WTC11 (cell line): ENCODE data around the gene SVIL.

ENCODE experiments used
- CREB1 ChIP-seq: sonication (generic); formaldehyde crosslinking; IDR thresholded peaks from 2 replicates; pipeline ENCODE4 v1.8.0; 2023; ENCODE audit warnings: mild to moderate bottlenecking, missing genetic modification reagents
- CTCF ChIP-seq: fragments of 200-600 bp; IDR thresholded peaks from 2 replicates; pipeline ENCODE4 v1.8.0; 2022; ENCODE audit warnings: antibody characterized with exemption
- ETV6 ChIP-seq: sonication (generic); formaldehyde crosslinking; IDR thresholded peaks from 2 replicates; pipeline ENCODE4 v1.8.1; 2022; ENCODE audit warnings: mild to moderate bottlenecking, missing genetic modification reagents
- SP1 ChIP-seq: sonication (generic); formaldehyde crosslinking; conservative IDR thresholded peaks from 2 replicates; pipeline ENCODE4 v1.8.1; 2022; ENCODE audit warnings: missing genetic modification reagents
- TF ChIP-seq, protein P1 (sequence below): sonication (generic); formaldehyde crosslinking; IDR thresholded peaks from 2 replicates; pipeline ENCODE4 v1.8.1; 2022; ENCODE audit warnings: missing genetic modification reagents, borderline replicate concordance
- TF ChIP-seq, protein P2 (sequence below): sonication (generic); formaldehyde crosslinking; IDR thresholded peaks from 2 replicates; pipeline ENCODE4 v1.8.1; 2023; ENCODE audit warnings: mild to moderate bottlenecking, missing genetic modification reagents, moderate library complexity
- TF ChIP-seq, protein P3 (sequence below): fragments of 250-450 bp; sonication (Bioruptor Pico); conservative IDR thresholded peaks from 2 replicates; pipeline ENCODE4 v1.9.0; 2021; ENCODE audit warnings: mild to moderate bottlenecking

DNA sequence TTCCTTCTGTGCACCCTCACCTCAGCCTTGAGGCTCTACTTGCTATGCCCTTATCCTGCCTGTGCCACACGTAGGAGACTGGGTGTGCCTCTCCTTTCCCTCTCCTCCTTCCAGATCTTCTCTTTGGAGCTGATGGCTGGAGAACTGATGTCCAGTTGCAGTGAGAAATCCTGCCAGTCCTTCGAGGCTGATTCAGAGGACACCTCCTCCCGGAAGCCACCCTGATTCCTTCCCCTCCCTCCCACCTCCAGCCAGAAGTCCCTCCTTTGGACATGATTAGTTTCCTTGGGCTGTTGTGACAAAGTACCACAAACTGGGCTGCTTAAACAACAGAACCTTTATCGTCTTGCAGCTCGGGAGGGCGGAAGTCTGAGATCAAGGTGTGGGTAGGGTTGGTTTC lies 184.4 kb downstream of the SVIL start:
- no peak for TF ChIP-seq SP1 (CRISPR knock-in tag)
- TF ChIP-seq CREB1 (CRISPR knock-in tag): no peak
- TF ChIP-seq, protein P1, sequence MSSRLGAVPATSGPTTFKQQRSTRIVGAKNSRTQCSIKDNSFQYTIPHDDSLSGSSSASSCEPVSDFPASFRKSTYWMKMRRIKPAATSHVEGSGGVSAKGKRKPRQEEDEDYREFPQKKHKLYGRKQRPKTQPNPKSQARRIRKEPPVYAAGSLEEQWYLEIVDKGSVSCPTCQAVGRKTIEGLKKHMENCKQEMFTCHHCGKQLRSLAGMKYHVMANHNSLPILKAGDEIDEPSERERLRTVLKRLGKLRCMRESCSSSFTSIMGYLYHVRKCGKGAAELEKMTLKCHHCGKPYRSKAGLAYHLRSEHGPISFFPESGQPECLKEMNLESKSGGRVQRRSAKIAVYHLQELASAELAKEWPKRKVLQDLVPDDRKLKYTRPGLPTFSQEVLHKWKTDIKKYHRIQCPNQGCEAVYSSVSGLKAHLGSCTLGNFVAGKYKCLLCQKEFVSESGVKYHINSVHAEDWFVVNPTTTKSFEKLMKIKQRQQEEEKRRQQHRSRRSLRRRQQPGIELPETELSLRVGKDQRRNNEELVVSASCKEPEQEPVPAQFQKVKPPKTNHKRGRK: no peak
- TF ChIP-seq, protein P2, sequence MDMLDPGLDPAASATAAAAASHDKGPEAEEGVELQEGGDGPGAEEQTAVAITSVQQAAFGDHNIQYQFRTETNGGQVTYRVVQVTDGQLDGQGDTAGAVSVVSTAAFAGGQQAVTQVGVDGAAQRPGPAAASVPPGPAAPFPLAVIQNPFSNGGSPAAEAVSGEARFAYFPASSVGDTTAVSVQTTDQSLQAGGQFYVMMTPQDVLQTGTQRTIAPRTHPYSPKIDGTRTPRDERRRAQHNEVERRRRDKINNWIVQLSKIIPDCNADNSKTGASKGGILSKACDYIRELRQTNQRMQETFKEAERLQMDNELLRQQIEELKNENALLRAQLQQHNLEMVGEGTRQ (CRISPR knock-in tag): no peak
- no peak for TF ChIP-seq ETV6 (CRISPR knock-in tag)
- TF ChIP-seq, protein P3, sequence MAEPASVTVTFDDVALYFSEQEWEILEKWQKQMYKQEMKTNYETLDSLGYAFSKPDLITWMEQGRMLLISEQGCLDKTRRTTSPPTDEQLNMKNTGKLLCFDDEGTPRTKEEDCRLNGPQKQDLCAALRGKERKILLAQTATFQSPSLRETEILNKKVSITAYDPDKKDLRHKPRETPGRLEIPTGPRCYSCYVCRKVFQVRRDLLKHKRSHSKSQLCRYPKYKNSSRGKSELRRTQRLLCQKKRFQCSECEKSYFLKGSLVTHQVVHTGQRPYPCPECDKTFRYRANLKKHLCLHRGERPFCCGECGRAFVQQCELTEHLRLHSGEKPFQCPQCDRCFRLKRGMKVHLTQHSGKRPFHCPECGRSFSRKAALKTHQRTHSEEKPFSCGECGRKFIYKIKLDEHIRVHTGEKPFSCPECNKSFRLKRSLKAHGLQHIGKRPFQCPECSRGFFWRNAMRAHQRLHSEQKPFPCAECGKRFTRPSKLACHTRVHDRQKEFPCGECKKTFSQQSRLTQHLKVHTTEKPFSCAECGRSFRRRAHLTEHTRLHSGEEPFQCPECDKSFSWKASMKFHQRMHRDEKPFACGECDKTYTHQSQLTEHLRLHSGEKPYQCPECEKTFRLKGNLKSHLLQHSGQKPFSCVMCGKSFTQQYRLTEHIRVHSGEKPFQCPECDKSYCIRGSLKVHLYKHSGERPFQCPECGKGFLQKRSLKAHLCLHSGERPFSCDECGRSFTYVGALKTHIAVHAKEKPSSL (CRISPR knock-in tag): no peak
- no peak for TF ChIP-seq CTCF
